GM12878 (cell line): ENCODE measurements around the gene CATSPERD. TPM values are rescaled to one million over a fixed set of nuclear protein-coding genes. Genes with fewer than 3 reads are reported as not detected.

Experiments used
- ATAC-seq: fragments of 200-7000 bp; cut with Tn5 transposase; 3 replicates; pipeline ENCODE4 v1.9.1; 2020; ENCODE audit warnings: mild to moderate bottlenecking, moderate library complexity
- BruUV-seq: library from RNA; stranded (reverse); fragments of 400-500 nt; replicated peaks from 2 replicates; lab custom pipeline; 2021; lab: Mats Ljungman, UMichigan
- CTCF ChIA-PET: fragments of 300-600 bp; sonication (Branson Sonifier 250); formaldehyde crosslinking; extraction: SDS; loops from one replicate; lab custom pipeline; 2021; ENCODE audit warnings: inconsistent platforms; lab: Yijun Ruan, JAX
- POLR2A ChIA-PET: fragments of 350-600 bp; formaldehyde crosslinking; extraction: SDS; loops from one replicate; lab custom pipeline; 2021; ENCODE audit warnings: inconsistent platforms; lab: Charles Lee
- RAD21 ChIA-PET: fragments of 300-600 bp; sonication (Branson Sonifier 250); formaldehyde crosslinking; loops from one replicate; lab custom pipeline; 2023; ENCODE audit warnings: antibody characterized with exemption; ENCODE audit not compliant: unreplicated experiment; lab: Charles Lee
- SMC1A ChIA-PET: fragments of 300-600 bp; sonication (Branson Sonifier 250); formaldehyde crosslinking; loops from one replicate; lab custom pipeline; 2023; ENCODE audit not compliant: unreplicated experiment, uncharacterized antibody; lab: Charles Lee
- DNase-seq: peaks from one replicate; pipeline ENCODE4 v3.0.0-alpha.2; 2011; ENCODE audit warnings: low read depth, low spot score
- FAIRE-seq: peaks from 3 replicates; lab custom pipeline; 2011; peaks lifted over from hg19 to GRCh38; lab: Jason Lieb, UNC
- H2AFZ ChIP-seq: 2 replicates; pipeline ENCODE4 v1.6.0; 2011; ENCODE audit warnings: low read depth, low read length, control low read depth; ENCODE audit not compliant: control insufficient read depth
- H3K27ac ChIP-seq: 2 replicates; pipeline ENCODE4 v1.5.1; 2011; ENCODE audit warnings: control low read depth; ENCODE audit not compliant: control insufficient read depth, insufficient read depth
- H3K27me3 ChIP-seq, 2 experiments: replicated peaks in 1 of 2; 2 replicates each; pipeline versions ENCODE4 v1.6.0 to v1.6.1; 2011; ENCODE audit warnings: low read length in 1 of 2; ENCODE audit not compliant: control insufficient read depth in 2 of 2, insufficient read depth in 2 of 2
- H3K36me3 ChIP-seq, 2 experiments: 2 replicates each; pipeline ENCODE4 v1.5.1; 2011; ENCODE audit warnings: low read length in 1 of 2; ENCODE audit not compliant: control insufficient read depth in 2 of 2, insufficient read depth in 2 of 2
- H3K4me1 ChIP-seq: 2 replicates; pipeline ENCODE4 v1.6.1; 2011; ENCODE audit warnings: mild to moderate bottlenecking, low read length, moderate library complexity, mixed read lengths; ENCODE audit not compliant: control insufficient read depth, insufficient read depth
- H3K4me2 ChIP-seq: 2 replicates; pipeline ENCODE4 v1.6.0; 2011; ENCODE audit warnings: control low read depth; ENCODE audit not compliant: control insufficient read depth, insufficient read depth
- H3K4me3 ChIP-seq: fragments of 200-600 bp; sonication (generic); 2 replicates; pipeline ENCODE4 v1.5.1; 2016
- H3K79me2 ChIP-seq: 2 replicates; pipeline ENCODE4 v1.6.0; 2011; ENCODE audit warnings: low read length; ENCODE audit not compliant: control insufficient read depth, insufficient read depth
- H3K9ac ChIP-seq: 2 replicates; pipeline ENCODE4 v1.8.0; 2011; ENCODE audit warnings: low read length, control low read depth, mixed read lengths; ENCODE audit not compliant: control insufficient read depth, insufficient read depth
- H3K9me3 ChIP-seq: replicated peaks from 3 replicates; pipeline ENCODE4 v1.5.1; 2011; ENCODE audit warnings: mild to moderate bottlenecking, low read length; ENCODE audit not compliant: control insufficient read depth, insufficient read depth
- H4K20me1 ChIP-seq: 2 replicates; pipeline ENCODE4 v1.6.0; 2011; ENCODE audit not compliant: control insufficient read depth, insufficient read depth
- POLR2AphosphoS2 ChIP-seq: IDR thresholded peaks from 2 replicates; pipeline ENCODE4 v1.6.1; 2011; ENCODE audit warnings: low read depth, mild to moderate bottlenecking, low read length, improper control_type of control experiment, moderate library complexity
- POLR2AphosphoS5 ChIP-seq: IDR thresholded peaks from 2 replicates; pipeline ENCODE4 v1.6.1; 2011; ENCODE audit warnings: mild to moderate bottlenecking, low read length, inconsistent platforms
- SPI1 ChIP-seq: IDR thresholded peaks from 2 replicates; pipeline ENCODE4 v1.6.1; 2011; ENCODE audit warnings: low read depth, mild to moderate bottlenecking, low read length, moderate library complexity, borderline replicate concordance; ENCODE audit not compliant: insufficient read depth
- SUZ12 ChIP-seq: fragments of 200-600 bp; sonication (generic); IDR thresholded peaks from one replicate; pipeline ENCODE4 v1.6.1; 2018; ENCODE audit warnings: antibody characterized with exemption, mild to moderate bottlenecking; ENCODE audit not compliant: unreplicated experiment
- ZSCAN29 ChIP-seq: fragments of 450-650 bp; IDR thresholded peaks from 2 replicates; pipeline ENCODE4 v1.6.1; 2017; ENCODE audit warnings: mild to moderate bottlenecking, moderate library complexity
- WGBS: methylation state at CpG from one replicate; pipeline ENCODE4 v1.1.6; 2016; ENCODE audit warnings: low lambda C conversion rate; ENCODE audit not compliant: insufficient replicate concordance, insufficient coverage; ENCODE audit errors: missing lambda C conversion rate; 5-methylcytosine and 5-hydroxymethylcytosine counted together
- in situ Hi-C: fragments of 300-500 bp; cut with MboI; formaldehyde crosslinking; loops from 9 replicates; pipeline ENCODE4 v1.14.3; 2018; ENCODE audit warnings: mixed read lengths
- intact Hi-C: fragments of 100-400 bp; cut with micrococcal nuclease; formaldehyde crosslinking; loops from one replicate; pipeline ENCODE4 v1.14.2; 2022; ENCODE audit not compliant: unreplicated experiment
- polyA plus RNA-seq, 11 experiments: library from polyadenylated mRNA; depleted of rRNA in 4 of 11; unstranded in 6 of 11; stranded (reverse) in 5 of 11; fragments of >200 nt; fragmentation: Nextera tagmentation in 4 of 11; fragmentation: Illumina TruSeq in 1 of 11; extraction: Ambion mirVana in 4 of 11; extraction: Trizol in 1 of 11; gene quantifications; 1 replicate in 1 of 11; 2 replicates in 10 of 11; pipeline versions ENCODE4 v1.2.1 to v1.2.3, GENCODE V29; 2011 to 2016; ENCODE audit warnings: inconsistent platforms in 2 of 11, missing spikeins in 2 of 11, low read depth in 1 of 11
- total RNA-seq, 4 experiments: library from RNA; depleted of rRNA in 3 of 4; stranded (reverse); fragments of >200 nt in 3 of 4; fragmentation: Illumina TruSeq in 1 of 4; extraction: Trizol in 1 of 4; gene quantifications; 2 replicates each; pipeline versions ENCODE4 v1.2.1 to v1.2.3, GENCODE V29; 2013 to 2021
- TF ChIP-seq, protein P1 (sequence below): IDR thresholded peaks from 2 replicates; pipeline ENCODE4 v1.6.1; 2012; ENCODE audit warnings: low read length, inconsistent platforms
- TF ChIP-seq, protein P2 (sequence below): fragments of 450-650 bp; IDR thresholded peaks from 2 replicates; pipeline ENCODE4 v1.6.1; 2016; ENCODE audit warnings: mild to moderate bottlenecking

The CATSPERD gene
- total and polyA plus RNA-seq, 10 of the 15 experiments (the other 5 are each of a cell fraction or from before 2014, with no cell fraction given), result 0.02 to 0.38 (median 0.11) TPM; not detected in 5

DNA sequence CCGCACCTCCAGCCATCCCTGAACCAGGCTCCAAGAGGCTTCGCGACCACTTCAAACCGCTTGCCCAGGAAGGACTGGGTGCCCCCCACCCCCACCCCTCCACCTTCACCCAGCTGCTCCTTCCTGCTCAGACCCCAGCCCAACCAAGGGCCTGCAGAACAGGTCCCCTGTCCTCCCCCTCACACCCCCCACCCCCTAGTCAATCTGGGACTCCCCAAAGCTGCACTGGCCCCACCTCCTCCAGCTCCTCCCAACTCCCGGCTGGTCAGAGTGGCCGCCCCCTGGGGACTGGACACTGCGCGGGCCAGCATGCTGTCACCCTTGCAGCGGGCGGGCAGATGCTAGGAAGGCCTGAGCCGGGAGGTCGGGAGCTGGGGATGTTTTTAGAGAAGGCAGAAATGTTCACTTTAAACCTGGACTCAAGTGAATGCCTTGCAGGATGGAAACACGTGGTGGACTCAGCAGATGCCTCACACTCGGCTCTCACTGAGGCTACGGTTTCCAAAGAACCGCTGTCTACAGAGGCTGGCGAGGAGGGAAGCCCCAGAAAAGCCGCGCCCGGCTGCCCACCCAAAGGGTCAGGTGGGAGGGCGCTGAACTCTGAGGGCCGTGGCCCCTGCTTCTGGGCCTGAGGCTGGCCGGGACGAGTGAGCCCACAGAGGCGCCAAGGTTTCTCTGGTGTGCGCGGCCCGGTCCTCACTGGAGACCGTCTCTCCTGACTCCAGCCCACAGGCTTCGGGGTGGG is 22.4 kb upstream of the CATSPERD start:
- peaks cover 12 to 52% of the 10 kb centered on the region in 2 experiments for H3K36me3 ChIP-seq
- in situ Hi-C loops, result no loop called here
- no peak for ATAC-seq
- no peak overlapping the region for H2AFZ ChIP-seq
- FAIRE-seq, result no peak
- TF ChIP-seq, protein P1, sequence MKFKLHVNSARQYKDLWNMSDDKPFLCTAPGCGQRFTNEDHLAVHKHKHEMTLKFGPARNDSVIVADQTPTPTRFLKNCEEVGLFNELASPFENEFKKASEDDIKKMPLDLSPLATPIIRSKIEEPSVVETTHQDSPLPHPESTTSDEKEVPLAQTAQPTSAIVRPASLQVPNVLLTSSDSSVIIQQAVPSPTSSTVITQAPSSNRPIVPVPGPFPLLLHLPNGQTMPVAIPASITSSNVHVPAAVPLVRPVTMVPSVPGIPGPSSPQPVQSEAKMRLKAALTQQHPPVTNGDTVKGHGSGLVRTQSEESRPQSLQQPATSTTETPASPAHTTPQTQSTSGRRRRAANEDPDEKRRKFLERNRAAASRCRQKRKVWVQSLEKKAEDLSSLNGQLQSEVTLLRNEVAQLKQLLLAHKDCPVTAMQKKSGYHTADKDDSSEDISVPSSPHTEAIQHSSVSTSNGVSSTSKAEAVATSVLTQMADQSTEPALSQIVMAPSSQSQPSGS, result peak; percentile 12; the same call in 1 of the 2 replicates
- TF ChIP-seq SUZ12 (no peak), ZSCAN29 (no peak), POLR2AphosphoS5 (0 out of 2 replicates have a peak, but pooled peaks have one; percentile 11), POLR2AphosphoS2 (no peak), SPI1 (no peak)
- TF ChIP-seq, protein P2, sequence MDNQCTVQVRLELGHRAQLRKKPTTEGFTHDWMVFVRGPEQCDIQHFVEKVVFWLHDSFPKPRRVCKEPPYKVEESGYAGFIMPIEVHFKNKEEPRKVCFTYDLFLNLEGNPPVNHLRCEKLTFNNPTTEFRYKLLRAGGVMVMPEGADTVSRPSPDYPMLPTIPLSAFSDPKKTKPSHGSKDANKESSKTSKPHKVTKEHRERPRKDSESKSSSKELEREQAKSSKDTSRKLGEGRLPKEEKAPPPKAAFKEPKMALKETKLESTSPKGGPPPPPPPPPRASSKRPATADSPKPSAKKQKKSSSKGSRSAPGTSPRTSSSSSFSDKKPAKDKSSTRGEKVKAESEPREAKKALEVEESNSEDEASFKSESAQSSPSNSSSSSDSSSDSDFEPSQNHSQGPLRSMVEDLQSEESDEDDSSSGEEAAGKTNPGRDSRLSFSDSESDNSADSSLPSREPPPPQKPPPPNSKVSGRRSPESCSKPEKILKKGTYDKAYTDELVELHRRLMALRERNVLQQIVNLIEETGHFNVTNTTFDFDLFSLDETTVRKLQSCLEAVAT, result no peak
- TF ChIP-seq, all 136 proteins: peak for 2
- Histone ChIP-seq H3K27me3 (no peaks in the 10 kb centered on the region), H3K79me2 (peaks cover 16% of the 10 kb centered on the region), H3K4me1 (0 out of 2 replicates have a peak, but pooled peaks cover 3% of the 10 kb centered on the region), H3K4me3 (no peak overlapping the region), H3K9me3 (no peaks in the 10 kb centered on the region), H3K9ac (no peak overlapping the region), H4K20me1 (no peaks in the 10 kb centered on the region; the same call in 1 of the 2 replicates), H3K4me2 (no peak overlapping the region), H3K27ac (no peak overlapping the region)
- intact Hi-C loops, result no loop called here
- 93% methylated on average over 25 of the region's 30 CpGs for WGBS
- DNase-seq, result no peak
- POLR2A ChIA-PET, result no interaction called here
- CTCF ChIA-PET, result interaction anchor here (3.4 kb wide), 1 partner anchor 8 kb away, joined by 18 read pairs; the partner anchor contains the start of gene RPL36
- SMC1A ChIA-PET, result no interaction called here
- BruUV-seq, result no TSS peak
- RAD21 ChIA-PET, result no interaction called here
